NCI-H2171 treated with DMSO at 0.1 percent for 48 hours (cell line): Measurements from ENCODE around the gene PLEKHN1.
"Not testable (repeated sequence)": the region's sequence is repeated elsewhere in the genome, so short reads cannot be mapped to it uniquely, and the experiment has no call there.

ENCODE experiments used
- DNase-seq: peaks from one replicate; lab custom pipeline; 2025; lab: John Stamatoyannopoulos, UW

The PLEKHN1 gene

DNA sequence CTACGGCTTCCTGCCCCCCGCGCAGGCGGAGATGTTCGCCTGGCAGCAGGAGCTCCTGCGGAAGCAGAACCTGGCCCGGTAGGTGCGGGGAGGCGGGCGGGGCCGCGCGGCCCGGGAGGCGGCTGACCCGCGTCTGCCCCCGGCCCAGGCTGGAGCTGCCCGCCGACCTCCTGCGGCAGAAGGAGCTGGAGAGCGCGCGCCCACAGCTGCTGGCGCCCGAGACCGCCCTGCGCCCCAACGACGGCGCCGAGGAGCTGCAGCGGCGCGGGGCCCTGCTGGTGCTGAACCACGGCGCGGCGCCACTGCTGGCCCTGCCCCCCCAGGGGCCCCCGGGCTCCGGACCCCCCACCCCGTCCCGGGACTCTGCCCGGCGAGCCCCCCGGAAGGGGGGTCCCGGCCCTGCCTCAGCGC is 23.9 kb upstream of the PLEKHN1 start:
- no peak for DNase-seq

DNA sequence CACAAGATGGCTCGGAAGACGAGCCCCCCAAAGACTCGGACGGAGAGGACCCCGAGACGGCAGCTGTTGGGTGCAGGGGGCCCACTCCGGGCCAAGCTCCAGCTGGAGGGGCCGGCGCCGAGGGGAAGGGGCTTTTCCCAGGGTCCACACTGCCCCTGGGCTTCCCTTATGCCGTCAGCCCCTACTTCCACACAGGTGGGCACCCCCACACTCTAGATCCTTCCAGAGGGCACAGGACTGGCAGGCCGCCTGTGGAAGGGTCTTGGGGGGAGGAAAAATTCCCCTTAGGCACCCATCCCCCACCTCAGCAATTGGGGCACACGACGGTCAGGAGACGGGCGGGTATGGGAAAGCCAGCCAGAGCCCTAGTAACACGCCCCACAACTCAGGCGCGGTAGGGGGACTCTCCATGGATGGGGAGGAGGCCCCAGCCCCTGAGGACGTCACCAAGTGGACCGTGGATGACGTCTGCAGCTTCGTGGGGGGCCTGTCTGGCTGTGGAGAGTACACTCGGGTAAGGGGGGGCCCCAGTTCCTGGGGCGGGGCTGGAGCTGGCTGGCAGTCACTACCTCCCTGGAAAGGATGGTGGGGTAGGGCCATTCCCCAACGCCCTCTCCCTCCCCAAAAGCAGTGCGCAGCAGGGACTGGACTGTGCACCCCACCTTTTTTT is 23.3 kb upstream of the PLEKHN1 start:
- DNase-seq = no peak

DNA sequence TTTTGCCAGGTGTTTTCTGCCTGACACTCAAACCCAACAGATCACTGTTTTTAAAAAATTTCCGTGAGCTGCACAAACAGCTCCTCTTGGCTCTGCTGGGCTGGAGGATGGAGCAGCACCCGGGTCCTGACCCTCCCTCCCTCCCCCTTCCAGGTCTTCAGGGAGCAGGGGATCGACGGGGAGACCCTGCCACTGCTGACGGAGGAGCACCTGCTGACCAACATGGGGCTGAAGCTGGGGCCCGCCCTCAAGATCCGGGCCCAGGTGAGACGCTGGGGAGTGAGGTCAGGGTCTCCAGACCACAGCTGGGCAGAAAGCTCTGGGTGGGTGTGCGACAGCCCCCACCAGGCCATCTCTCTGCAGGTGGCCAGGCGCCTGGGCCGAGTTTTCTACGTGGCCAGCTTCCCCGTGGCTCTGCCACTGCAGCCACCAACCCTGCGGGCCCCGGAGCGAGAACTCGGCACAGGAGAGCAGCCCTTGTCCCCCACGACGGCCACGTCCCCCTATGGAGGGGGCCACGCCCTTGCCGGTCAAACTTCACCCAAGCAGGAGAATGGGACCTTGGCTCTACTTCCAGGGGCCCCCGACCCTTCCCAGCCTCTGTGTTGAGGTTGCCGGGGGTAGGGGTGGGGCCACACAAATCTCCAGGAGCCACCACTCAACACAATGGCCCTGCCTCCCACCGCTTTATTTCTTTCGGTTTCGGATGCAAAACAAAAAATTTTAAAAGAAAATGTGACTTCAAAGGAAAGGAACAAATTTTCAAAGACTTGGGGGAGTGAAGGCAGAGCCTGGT is 22.5 kb upstream of the PLEKHN1 start:
- no peak for DNase-seq

DNA sequence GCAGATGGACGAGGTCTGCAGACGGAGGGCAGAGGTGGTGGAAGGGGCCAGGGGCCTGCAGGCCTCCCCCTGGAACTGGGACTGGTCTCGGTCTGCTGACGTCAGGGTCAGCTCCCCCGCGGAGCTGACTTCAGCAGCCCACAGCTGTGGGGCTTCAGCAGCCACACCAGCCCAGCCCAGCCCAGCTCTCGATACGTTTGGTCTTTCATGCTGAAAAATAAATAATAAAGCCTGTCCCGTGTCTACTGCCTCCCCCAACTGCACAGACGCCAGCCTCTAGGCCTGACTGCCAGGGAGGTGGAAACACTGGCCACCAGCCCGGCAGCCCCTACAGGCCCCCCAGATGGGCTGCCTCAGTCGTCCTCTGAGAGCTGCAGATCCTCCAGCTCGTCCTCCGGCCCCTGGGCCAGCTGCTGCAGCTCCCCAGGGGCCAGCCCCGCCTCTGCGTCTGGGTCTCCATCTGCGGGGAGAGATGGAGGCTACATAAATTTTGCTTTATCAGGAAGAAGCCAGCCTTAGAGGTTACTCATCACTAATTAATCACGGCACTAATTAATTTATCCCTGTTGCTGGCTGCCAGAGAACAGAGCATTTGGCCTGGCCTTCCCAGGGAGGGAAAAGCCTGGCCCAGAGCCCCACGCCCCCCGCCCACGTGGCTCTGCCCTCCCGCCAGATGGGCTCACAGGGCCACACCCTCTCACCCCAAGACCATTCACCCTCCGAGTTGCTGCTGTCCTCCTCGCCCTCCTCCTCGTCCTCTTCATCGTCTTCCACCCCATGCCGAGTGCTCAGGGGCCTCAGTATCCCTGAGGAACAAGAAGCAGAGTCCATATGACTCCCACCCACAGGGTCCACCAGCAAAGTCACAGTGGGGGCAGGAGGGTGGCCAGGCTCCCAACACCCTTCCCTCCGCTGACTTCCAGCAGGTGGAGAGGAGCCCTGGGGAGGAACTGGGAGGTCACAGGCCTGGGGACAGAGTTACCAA is 21.6 kb upstream of the PLEKHN1 start:
- peak; percentile 77 for DNase-seq

DNA sequence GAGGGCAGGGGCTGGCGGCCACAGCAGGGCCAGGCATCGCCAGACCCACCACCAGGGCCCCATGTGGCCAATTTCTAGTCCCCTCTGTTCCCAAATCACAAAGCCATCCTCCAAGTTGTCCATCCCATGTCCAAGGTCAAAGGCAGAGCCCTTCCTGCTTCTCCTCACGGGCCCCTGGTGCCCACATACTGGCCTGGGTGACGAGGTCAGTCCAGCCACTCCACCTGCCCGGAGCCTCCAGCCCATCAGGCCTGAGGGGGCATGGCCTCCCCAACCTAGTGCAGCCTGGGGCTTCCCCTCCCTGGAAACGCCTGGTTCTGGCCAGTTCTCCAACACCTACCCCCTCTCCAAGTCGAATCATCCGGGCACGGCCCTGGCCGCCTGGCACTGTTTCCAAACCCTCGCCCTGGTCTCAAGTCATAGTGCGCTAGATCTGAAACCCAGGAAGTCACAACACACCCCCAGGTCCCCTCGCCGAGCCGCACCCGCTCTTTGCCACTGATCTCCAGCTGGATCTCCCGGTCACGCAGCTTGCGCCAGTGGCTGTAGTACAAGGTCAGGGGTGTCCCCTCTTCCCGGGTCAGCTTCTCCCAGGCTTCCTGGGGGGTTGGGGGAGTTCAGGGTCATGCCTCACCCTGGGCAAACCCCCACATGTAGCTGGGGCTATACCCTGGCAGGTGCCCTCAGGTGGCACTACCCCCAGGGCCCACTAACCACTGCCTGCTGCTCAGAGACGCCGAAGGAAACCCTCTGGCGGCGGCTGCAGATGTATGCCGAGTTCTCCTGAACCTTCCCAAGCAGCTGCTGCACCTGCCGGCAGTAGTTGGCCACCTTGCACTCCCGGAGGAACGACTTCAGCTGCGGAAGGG is 20.4 kb upstream of the PLEKHN1 start:
- DNase-seq = no peak

DNA sequence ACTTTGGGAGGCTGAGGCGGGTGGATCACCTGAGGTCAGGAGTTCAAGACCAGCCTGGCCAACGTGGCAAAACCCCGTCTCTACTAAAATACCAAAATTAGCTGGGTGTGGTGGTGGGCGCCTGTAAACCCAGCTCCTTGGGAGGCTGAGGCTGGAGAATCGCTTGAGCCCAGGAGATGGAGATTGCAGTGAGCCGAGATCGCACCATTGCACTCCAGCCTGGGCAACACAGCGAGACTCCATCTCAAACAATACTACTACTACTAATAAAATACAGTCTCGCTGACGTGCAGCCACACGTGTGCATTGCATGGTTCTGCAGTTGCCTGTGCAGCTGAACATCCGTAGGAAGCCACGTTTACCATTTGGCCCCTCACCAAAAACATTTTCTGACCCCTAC is 19.5 kb upstream of the PLEKHN1 start:
- DNase-seq = not testable (repeated sequence)

DNA sequence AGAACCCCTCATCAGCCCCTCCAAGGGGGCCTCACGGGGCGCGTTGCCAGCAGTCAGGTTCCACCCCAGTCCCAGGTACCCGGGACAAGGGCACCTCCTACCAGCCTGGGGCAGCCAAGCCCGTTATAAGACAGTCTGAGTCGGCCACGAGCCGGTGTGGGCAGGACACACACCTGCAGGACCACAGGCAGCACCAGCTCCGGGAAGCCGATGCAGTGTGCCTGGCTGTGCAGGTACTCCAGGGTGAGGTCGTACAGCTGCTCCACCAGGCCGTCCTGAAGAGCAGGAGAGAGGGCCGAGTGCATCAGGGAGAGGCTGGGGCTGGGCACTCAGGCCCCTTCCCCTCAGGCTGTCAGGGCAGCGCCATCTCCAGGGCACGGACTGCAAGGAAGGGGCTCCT is 18.3 kb upstream of the PLEKHN1 start:
- DNase-seq = no peak

- DNase-seq = no peak
These were observed 16.0 kb upstream of the PLEKHN1 start for GRCh38 chr1:950268-950667.

DNA sequence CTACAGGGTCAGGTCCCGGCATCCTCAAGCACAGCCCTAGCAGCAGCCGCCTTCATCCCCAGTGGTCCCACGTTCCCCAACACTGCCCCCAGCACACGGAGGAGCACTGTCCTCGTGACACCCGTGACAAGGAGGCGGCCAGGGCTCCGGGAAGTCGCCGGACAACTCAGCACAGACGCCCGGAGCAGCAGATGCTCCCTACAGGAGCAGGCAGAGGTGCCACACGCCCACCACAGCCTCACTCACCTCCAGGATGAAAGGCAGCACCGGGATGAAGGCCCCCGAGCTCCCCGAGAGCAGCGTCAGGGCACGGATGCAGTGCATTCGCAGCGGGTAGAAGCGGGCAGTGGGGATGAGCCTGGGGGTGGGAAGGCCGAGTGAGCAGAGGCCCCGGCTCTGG is 15.4 kb upstream of the PLEKHN1 start:
- no peak for DNase-seq

DNA sequence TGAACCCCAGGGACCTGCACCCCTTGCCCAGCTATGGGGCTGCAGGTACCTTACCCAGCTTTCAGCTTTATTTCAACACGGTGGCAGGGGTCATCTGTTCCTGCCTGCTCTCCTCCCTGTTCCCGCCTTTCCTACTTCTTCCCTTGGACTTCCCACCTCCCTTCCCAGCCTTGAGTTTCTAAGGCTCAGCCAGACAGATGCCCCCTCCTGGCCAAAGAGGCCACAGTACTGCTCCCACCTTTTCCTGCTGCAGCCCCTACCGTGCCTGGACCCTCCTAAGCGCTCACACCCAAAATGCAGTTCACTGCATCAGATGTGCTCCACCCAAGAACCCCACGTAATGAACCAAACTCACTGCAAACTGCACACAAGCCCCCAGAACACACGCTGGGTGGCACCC is 14.9 kb upstream of the PLEKHN1 start:
- DNase-seq = no peak

DNA sequence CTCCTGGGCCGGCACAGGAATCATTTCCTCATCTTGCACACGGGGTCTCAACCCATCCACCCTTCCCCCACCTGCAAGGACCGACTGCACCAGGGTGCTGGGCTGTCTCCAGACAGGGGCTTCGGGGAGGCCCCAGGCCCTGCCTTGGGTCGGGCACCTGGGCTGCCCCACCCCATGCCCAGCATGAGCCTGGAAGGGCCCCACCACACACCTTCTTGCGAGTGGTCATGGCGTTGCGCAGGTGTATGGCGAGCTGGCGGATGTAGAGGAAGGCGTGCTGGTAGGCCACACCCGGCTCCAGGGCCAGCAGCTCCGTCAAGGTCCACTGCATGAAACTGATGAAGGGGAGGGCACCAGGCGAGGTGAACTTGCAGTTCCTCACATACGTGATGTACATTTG is 14.1 kb upstream of the PLEKHN1 start:
- no peak for DNase-seq

GRCh38 chr1:952603-953002 is 13.7 kb upstream of the PLEKHN1 start:
- DNase-seq = no peak

GRCh38 chr1:953524-954320 is 12.6 kb upstream of the PLEKHN1 start:
- no peak for DNase-seq

- no peak for DNase-seq
These were observed 11.4 kb upstream of the PLEKHN1 start for GRCh38 chr1:954927-955326.

GRCh38 chr1:955474-955873 is 10.8 kb upstream of the PLEKHN1 start:
- no peak for DNase-seq

GRCh38 chr1:956636-957035 is 9.6 kb upstream of the PLEKHN1 start:
- no peak for DNase-seq

DNA sequence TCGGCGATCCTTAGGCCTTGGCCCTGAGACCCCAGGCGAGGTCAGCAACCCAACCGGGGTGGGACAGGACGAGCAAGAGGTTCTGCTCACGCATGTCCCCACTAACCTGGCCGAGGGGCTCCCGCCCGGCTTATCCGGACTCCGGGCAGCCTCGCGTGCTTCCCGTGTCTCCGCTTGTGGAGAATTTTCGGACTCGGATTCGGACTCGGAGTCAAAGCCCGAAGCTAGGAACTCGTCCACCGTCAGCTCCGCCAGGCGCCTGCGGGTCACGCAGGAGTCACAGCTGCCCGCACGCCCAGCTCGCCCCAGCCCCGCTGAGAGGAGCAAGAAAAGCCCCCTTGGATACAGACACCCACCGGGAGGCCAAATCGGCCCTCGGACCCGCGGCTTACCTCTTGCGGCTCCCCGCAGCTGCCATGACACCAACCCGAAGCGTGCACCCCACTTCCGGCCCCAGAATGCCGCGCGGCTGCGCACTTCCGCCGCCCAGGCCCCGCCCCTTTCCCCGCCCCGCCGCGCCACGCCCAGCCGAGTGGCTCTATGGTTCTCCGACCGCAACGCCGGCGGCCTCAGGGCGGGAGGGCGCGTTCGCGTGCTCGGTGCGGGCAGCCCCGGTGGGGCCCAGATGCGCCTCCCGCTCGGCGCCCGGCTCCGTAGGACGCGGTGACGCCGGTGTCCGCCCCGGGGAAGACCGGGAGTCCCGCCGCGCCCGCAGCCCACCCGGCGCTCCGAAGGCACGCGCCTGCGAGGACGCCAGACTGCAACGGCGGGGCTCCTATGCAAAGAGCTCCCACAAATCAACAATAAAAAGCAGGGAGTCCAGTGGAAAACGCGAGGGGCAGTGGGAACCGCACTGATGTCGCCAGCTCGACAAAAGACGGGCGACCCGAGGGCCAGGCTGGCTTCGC is 7.2 kb upstream of the PLEKHN1 start, which contains the start of gene NOC2L:
NOC2L (minus strand) TSS at position 434 of the 908 bp plus-strand sequence; CDS start at position 418, 16 bp downstream.
- peak; percentile 82 for DNase-seq

GRCh38 chr1:959731-960362 is 6.4 kb upstream of the PLEKHN1 start:
- DNase-seq = no peak
